ENCODE results near the gene ATP5MK.
"Not testable (repeated sequence)": the region's sequence is repeated elsewhere in the genome, so short reads cannot be mapped to it uniquely, and the experiment has no call there.

The ATP5MK gene, protein sequence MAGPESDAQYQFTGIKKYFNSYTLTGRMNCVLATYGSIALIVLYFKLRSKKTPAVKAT

DNA sequence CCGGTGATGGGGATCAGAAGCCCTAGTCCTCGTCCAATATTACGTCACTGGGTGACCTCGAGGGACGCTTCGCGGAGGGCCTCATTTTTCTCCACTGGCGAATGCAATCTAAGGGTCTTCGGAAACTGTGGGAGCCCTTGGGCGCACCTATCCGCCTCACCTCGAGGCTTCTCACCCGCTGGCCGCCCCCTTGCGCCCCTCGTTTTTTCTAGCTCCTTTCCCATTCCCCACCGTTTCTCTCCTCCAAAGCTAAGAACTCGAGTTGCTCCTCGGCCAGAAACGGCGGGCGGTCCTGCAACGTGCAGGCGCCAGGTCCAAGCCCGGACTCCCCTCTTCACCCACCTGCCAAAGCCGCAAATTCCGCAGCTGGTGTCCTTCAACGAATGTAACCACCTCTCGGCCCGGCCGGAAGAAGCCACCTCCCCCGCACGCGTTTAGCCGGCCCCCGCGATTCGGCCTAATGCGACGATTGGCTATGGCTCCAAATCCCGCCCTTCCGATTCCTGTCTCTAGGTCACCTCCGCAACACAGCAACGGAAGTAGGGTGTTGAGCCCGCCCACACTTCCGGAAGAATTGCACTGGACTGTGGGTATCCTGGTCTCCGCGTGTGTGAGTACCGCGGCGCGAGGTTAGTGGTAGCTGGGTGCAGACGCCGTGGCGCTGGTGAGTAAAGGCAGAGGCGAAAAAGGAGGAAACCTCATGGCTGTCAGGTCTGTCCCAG lies at the start of gene ATP5MK, which contains the start of gene PDCD11:
Gene ATP5MK (minus strand): TSS at position 409 of the 722 bp plus-strand sequence. CDS start 4,018 bp downstream, outside the sequence.
Gene PDCD11 (plus strand): TSS at position 560 of the 722 bp plus-strand sequence. CDS start 1,801 bp downstream, outside the sequence.
- DNase-seq (ENCODE audit: low spot score): peak; percentile 96

GRCh38 chr10:103445366-103445765 lies 49.1 kb upstream of the ATP5MK start:
- no peak for DNase-seq (ENCODE audit: low spot score)

- DNase-seq (ENCODE audit: low spot score): no peak
Observed at GRCh38 chr10:103444478-103444877, 48.2 kb upstream of the ATP5MK start.

GRCh38 chr10:103443475-103444185 lies 47.4 kb upstream of the ATP5MK start:
- no peak for DNase-seq (ENCODE audit: low spot score)

- no peak for DNase-seq (ENCODE audit: low spot score)
Observed at GRCh38 chr10:103442031-103442461, 45.8 kb upstream of the ATP5MK start.

GRCh38 chr10:103441611-103442010 lies 45.3 kb upstream of the ATP5MK start:
- no peak for DNase-seq (ENCODE audit: low spot score)

DNA sequence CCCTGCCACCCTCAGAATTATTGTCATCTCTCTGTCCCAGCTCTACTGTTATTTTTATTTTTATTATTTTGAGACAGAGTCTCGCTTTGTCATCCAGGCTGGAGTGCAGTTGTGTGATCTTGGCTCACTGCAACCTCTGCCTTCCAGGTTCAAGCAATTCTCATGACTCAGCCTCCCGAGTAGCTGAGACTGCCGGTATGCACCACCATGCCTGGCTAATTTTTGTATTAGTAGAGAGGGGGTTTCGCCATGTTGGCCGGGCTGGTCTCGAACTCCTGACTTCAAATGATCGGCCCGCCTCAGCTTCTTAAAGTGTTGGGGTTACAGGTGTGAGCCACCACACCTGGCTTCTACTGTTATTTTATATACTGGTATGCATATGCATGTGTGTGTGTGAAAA lies 44.9 kb upstream of the ATP5MK start:
- DNase-seq (ENCODE audit: low spot score): no peak

- no peak for DNase-seq (ENCODE audit: low spot score)
Observed at GRCh38 chr10:103440416-103440815, 44.1 kb upstream of the ATP5MK start.

- DNase-seq (ENCODE audit: low spot score): no peak
Observed at GRCh38 chr10:103439776-103440175, 43.5 kb upstream of the ATP5MK start.

DNA sequence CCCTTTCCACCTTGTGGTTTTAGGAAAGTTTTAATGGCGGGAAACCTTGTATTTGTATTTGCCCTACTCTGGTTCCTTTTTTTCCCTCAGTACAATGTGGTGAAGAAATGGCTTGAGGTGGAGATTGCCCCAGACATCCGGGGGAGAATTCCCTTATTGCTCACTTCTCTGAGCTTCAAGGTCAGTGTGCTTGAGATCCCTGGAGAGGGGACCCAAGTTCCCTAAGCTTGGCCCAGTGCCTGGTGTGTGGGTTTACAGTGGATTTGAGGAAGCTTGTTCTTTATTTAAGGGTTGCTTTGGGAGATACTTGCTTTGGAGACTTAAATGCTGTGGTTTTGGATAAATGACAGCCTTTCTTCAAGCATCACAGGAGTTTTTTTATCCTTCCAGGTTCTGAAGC lies 37.6 kb upstream of the ATP5MK start:
- no peak for DNase-seq (ENCODE audit: low spot score)

DNA sequence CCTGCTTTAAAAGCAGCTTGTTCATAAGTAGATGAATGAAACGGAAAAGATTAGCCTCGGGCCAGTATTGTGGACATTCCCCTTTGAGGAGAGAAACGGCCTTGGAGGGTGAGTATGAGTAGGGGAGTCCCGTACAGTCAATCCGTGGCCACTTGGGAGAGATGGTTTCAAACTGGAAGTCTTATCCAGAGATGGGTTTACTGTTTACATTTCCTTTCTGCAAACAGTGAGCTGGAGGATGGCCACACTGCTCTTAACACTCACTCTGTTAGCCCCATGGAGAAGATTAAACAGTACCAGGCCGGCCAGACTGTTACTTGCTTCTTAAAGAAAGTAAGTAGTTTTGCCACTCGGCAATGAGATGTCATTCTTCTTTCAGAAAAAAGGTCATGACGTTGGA lies 35.6 kb upstream of the ATP5MK start:
- no peak for DNase-seq (ENCODE audit: low spot score)

DNA sequence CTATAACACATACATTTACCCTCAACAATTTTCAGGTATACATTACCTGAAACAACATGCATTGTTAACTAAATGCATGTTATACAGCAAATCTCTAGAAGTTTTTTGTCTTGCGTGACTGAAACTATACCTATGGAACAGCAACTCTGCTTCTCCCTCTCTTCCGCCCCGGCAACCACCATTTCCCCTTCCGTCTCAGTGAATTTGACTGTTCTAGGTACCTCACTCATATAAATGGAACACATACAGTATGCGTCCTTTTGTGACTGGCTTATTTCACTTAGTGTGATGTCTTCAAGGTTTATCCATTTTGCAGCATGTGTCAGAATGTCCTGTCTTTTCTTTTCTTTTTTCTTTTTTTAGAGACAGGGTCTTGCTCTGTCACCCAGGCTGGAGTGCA lies 33.4 kb upstream of the ATP5MK start:
- DNase-seq (ENCODE audit: low spot score): no peak

DNA sequence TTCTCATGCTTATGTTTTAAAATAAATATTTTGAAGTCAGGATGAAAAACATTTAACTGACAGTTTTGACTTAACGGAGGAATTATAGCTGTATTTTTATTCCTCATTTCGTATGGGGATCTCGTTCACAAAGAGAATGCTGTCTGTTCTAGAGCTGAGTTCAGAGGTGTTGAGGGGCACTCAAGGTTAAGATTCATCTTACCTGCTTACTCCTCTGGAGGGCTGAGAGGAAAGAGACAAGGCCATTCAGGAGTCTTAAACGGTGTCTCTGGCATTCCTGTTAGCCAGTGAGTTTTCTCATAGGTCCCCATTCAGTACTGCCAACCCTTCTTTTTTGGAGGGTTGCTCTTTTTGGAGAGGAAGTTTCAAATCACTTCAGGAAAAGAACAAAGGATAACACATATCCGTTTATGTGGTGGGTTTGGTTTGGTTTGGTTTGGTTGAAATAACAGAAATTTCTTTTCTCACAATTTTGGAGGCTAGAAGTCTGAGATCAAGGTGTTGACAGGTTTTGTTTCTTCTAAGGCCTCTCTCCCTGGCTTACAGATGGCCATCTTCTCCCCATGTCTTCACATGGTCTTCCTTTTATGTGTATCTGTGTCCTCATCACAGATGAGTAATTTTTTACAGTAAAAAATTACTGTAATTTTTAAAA lies 32.8 kb upstream of the ATP5MK start:
- DNase-seq (ENCODE audit: low spot score): no peak

DNA sequence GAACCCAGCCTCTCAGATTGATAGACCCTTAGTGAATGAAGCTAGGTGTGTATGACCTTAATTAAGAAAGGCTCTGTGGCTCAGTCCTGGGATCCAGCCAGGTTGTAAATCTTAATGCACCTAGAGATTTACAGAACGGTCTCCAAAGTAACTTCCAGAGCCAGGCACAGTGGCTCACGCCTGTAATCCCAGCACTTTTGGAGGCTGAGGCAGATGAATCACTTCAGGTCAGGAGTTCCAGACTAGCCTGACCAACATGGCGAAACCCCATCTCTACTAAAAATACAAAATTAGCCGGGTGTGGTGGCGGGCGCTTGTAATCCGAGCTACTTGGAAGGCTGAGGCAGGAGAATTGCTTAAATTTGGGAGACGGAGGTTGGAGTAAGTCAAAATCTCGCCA lies 31.6 kb upstream of the ATP5MK start:
- no peak for DNase-seq (ENCODE audit: low spot score)

- no peak for DNase-seq (ENCODE audit: low spot score)
Observed at GRCh38 chr10:103423748-103424147, 27.5 kb upstream of the ATP5MK start.

GRCh38 chr10:103419101-103419500 lies 22.8 kb upstream of the ATP5MK start:
- DNase-seq (ENCODE audit: low spot score): no peak

- DNase-seq (ENCODE audit: low spot score): no peak
Observed at GRCh38 chr10:103417601-103418000, 21.3 kb upstream of the ATP5MK start.

GRCh38 chr10:103417148-103417469 lies 20.8 kb upstream of the ATP5MK start:
- not testable (repeated sequence) for DNase-seq (ENCODE audit: low spot score)

- no peak for DNase-seq (ENCODE audit: low spot score)
Observed at GRCh38 chr10:103416436-103417147, 20.3 kb upstream of the ATP5MK start.

DNA sequence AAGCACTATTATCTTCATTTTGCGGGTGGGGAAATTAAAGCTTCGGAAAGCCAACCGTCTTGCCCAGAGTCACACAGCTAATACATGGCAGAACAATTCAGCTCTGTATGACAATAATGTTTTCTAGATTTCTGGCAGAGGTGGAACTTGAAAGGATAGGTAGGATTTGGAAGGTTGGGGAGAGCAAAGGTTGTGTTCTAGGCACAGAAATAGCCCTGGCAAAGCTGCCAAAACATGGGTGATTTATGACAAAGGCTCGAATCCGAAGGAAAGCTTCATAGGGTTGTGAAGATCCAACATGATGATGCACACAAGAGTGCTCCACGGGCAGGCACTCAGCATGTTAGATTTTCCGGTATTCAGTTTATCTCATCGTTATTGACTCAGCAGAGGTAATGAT lies 19.3 kb upstream of the ATP5MK start:
- DNase-seq (ENCODE audit: low spot score): no peak

DNA sequence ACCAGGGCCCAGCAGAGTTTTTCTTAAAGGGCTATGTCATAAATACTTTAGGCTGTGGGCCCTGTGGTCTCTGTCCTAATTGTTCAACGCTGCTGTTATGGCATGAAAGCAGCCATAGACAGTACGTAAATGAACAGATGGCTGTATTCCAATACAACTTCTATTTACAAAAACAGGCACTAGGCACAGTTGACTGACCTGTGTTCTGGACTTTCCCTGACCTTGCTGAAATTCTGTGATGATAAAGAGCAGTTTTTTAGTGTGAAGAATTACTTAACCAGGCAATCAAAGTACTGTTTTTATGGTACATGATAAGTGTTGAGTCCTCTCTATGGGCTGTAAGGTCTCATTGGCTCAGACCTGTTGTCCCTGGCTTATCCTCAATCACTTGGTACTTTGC lies 17.3 kb upstream of the ATP5MK start:
- no peak for DNase-seq (ENCODE audit: low spot score)

DNA sequence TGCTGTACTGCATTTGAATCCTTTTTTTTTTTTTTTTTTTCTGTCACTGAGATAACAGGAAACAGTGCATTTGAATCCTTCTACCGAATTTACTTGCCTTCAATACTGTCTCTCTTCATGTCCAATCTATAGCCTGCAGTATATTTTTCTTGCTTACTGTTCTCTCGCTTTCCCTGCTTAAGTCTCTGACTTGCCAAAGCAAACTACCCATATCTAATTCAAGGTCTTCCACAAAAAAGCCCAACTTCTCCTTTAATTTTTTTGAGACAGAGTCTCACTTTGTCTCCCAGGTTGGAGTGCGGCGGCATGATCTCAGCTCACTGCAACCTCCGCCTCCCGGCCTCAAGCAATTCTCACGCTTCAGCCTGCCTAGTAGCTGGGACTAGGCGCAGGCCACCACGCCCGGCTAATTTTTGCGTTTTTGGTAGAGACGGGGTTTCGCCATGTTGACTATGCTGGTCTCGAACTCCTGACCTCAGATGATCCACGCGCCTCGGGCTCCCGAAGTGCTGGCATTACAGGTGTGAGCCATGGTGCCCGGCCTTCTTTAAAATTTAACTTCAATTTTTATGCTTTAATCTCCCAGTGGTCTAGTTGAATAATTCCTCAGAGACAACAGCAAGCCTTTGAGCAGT lies 1.0 kb upstream of the ATP5MK start:
- peak; percentile 31 for DNase-seq (ENCODE audit: low spot score)
